Activated CD4-positive, alpha-beta T cell treated with anti-CD3 and anti-CD28 coated beads for 24 hours (primary cell): ENCODE results near the gene SLC22A2.

Experiments used
- DNase-seq, 2 donors: peaks; one replicate each; pipeline ENCODE4 v3.0.0-alpha.2; 2020; ENCODE audit warnings: low read depth in 2 of 2

SLC22A2 gene

GRCh38 chr6:160207618-160208017 lies 51.0 kb downstream of the SLC22A2 start:
- DNase-seq: no peak

GRCh38 chr6:160204710-160205109 lies 53.9 kb downstream of the SLC22A2 start:
- DNase-seq: no peak

DNA sequence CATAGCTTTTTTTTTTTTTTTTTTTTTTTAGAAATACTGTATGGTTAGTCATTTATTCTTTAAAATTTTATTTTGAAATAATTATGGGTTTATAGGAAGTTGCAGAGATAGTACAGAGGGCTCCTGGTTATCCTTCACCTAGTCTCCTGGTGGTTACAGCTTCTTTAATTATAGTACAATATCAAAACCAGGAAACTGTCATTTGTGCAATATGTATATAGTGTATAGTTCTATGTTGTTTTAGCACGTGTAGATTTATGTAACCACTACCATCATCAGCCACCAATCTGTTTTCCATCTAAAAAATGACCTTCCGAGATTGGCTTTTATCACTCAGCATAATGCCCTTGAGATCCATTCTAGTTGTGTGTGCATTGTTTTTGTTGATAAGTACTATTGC lies 54.7 kb downstream of the SLC22A2 start:
- DNase-seq: no peak

DNA sequence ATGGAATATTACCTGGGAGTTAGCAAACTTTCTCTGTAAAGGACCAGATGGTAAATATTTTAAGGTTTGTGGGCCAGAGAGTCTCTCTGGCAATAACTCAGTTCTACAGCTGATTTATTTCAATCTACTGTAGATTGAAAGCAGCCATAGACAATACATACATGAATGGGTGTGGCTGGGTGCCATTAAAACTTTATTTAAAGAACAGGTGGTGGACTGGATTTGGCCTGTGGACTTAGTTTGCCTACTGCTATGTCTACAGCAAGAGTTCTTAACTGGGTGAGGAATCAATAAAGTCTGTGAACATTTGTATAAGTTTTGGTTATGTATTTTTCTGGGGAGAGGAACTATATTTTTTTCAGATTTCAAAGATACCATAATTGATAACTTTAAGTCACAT lies 55.1 kb downstream of the SLC22A2 start:
- no peak for DNase-seq

- no peak for DNase-seq
These were observed 55.5 kb downstream of the SLC22A2 start for GRCh38 chr6:160203076-160203475.

- no peak for DNase-seq
These were observed 56.2 kb downstream of the SLC22A2 start for GRCh38 chr6:160202411-160202810.

DNA sequence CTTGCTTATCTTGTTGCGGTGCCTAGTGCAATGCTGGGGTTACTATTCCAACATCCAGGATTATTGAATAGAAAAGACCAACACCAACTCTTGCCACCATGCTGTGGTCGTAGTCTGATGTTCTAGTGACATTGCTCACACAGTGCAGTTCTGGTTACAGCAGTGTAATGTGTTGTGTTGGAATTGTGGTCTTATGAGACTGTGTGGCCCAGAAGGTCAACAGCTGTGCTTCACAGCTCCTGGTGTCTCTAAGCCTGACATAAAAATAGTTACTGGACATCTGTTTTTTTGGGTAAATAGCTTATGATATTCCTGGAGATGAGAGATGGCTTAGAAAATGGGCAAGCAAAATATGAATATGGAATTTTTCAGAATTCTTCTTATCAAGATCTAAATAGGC lies 57.6 kb downstream of the SLC22A2 start:
- no peak for DNase-seq

- no peak for DNase-seq
These were observed 59.9 kb downstream of the SLC22A2 start for GRCh38 chr6:160198606-160199211.

GRCh38 chr6:160197662-160198061 lies 61.0 kb downstream of the SLC22A2 start:
- no peak for DNase-seq

- DNase-seq: no peak
These were observed 63.8 kb downstream of the SLC22A2 start for GRCh38 chr6:160194808-160195207.

DNA sequence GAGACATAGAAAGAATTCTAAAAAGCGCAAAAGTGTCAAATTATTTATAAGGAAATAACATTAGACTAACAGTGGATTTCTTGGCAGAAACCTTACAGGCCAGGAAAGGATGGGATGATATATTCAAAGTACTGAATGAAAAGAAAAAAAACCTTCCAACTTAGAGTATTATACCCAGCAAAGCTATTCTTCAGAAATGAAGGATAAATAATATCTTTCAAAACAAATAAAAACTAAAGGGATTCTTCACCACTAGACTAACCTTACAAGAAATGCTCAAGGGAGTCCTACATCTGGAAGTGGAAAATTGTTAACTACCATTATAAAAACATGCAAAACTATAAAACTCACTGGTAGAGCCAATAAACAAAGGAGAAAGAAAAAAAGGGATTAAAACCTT lies 65.8 kb downstream of the SLC22A2 start:
- no peak for DNase-seq

GRCh38 chr6:160190973-160191372 lies 67.6 kb downstream of the SLC22A2 start:
- DNase-seq: no peak

DNA sequence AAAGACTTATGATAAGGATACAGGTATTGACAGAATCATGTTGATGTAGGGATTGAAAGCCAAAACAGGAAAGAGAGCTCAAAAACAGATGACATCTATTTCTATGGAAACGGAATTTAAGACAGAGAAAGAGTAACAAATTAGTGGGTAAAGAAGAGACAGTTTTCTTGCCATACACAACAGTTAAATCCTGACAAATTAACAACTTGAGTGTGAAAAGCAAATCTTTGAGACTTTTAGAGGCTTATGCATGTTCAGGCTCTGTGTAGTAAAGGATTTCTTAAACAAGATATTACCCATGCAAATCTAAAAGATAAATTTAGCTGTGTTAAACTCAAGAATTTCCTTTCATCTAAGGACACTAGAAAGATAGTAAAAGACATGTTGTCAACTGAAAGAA lies 68.5 kb downstream of the SLC22A2 start:
- DNase-seq: no peak

DNA sequence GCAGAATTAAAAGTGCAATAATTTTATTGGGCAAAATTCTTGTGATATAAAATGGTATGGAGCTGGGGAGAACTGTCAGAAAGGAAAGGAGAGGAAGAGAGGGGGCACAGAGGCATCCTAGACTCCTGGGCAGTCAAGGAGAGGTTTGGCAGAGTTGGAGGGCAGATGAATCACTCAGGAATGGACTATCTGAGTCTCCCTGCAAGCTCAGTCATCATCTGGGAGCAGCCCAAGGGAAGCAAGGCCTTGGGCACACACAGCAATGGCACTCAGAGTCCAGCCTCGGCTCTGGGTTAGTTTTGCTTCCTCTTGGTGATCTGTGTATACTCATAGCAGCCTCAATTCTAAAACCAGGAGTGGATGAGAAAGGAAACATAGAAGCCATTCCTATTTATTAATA lies 69.8 kb downstream of the SLC22A2 start:
- DNase-seq: no peak

DNA sequence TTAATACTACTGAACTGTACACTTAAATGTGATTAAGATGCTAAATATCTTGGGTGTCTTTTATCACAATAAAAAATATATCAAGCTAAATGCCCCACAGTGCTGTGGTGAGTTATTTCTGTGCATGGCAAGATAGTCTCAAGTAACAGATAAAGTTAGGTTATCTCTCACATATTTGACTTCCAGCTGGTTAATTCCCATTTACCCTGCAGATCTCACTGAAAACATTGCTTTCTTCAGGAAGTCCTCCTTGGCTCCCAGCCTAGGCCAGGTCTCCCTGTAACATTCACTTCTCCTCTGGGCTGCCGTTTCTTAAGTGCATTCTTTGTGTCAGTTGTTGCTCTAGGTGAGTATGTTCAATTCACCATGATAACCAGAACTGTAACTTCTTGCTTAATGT lies 77.9 kb downstream of the SLC22A2 start:
- DNase-seq: no peak

- no peak for DNase-seq
These were observed 80.3 kb downstream of the SLC22A2 start for GRCh38 chr6:160178271-160178670.

DNA sequence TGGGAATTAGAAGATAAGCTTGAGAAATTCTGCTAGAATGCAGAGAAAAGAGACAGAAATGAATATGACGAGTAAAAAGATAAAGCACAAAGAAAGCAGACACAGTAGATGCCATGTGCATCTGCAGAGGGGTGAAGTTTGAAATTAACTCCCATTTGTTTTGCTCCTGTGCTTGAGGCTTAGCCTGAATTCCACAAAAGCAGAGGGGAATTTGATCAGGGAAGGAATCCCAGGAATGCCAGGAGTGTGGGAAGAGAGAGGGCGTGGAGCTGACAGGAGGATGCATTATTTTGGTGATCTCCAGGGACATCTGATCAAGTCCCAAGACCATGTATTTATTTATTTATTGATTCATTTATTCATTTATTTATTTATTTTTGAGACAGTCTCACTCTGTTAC lies 81.4 kb downstream of the SLC22A2 start:
- DNase-seq: no peak

DNA sequence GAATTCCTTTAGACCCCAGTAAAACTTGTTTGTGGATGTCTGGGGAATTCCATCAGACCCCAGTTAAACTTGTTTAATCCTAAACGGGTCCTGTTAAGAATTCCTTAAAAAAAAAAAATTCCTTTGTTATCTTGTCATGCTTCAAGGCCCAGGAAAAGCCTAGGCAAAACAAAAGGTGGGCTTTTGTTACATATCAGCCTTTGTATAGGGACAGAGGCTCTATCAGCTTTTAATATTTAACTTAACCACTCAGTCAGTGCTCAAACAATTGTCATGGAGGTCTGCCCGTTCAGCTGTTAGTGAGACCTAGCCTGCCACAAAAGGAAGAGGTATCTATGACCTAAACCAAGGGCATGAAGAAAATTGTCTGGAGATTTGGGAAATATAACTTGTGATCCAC lies 83.9 kb downstream of the SLC22A2 start:
- DNase-seq: no peak

GRCh38 chr6:160173806-160174527 lies 84.7 kb downstream of the SLC22A2 start:
- no peak for DNase-seq

DNA sequence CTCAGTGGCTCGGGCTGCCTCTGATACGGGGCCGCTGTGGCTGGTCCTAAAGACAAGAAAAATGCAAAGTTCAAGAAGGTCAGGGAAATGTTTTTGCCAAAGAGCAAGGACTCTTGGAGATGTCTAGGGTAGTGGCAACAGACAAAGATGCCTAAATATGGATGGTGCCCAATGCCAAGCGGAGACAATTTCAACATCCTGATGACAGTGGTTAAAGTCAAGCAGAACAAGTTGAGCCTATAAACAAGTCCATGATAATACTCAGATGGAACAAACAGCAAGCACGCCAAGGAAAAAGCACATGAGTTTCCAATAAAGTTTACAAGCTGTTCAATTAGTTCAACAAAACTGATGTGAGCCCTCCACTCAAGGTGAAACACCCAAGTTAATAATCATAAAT lies 85.9 kb downstream of the SLC22A2 start:
- no peak for DNase-seq

DNA sequence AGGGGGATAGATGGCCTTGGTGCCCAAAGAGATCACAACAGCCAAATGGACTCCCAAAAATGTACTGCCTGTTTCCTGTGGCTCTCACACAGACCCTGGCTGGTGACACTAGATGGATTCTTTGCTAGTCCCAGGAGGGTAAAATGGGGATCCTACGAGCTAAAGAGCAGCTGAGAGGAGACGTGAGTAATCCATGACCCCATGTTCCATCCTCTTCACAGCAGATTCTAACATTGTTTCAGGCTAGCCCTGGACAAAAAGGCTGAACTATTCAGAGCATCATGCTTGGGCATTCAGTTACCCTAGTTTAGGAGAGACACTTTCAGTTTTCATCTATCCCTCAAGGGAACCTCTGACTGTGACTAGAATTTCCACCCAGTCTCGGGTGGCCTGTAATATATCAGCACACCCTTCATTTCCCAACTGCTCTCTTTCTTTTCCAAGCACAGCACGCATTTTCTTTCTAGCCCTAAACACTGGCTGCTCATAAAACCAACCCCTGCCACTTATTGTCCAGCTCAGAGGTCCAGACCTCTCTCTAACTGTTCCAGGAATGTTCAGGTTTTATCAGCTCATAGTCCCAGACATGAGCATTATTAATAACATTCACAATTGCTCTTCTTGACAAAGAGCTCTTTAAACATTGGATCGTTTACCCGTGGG lies 88.5 kb downstream of the SLC22A2 start:
- DNase-seq: no peak

GRCh38 chr6:160167604-160168399 lies 90.8 kb downstream of the SLC22A2 start:
- DNase-seq: no peak
